Tibial artery (tissue), 4 donors: ENCODE data around the gene ANKRD40.

Experiments used
- DNase-seq, 2 donors: peaks; one replicate each; pipeline ENCODE4 v3.0.0-alpha.2; 2019
- H3K27ac ChIP-seq, 2 donors: fragments of 200-600 bp; sonication (generic) in 1 of 2; 1 replicate in 1 of 2; 2 replicates in 1 of 2; pipeline ENCODE4 v1.5.1; 2018 to 2019; ENCODE audit warnings: mild to moderate bottlenecking in 1 of 2
- H3K27me3 ChIP-seq, 2 donors: fragments of 200-600 bp; sonication (generic) in 1 of 2; one replicate each; pipeline versions ENCODE4 v1.5.1 to v1.6.0; 2016 to 2019
- H3K36me3 ChIP-seq, 3 donors: fragments of 200-600 bp; sonication (generic) in 2 of 3; one replicate each; pipeline ENCODE4 v1.5.1; 2016 to 2019; ENCODE audit warnings: mild to moderate bottlenecking in 2 of 3
- H3K4me1 ChIP-seq, 4 donors: fragments of 200-600 bp; sonication (generic) in 2 of 4; 1 replicate in 3 of 4; 2 replicates in 1 of 4; pipeline ENCODE4 v1.5.1; 2016 to 2019
- H3K4me3 ChIP-seq, 2 donors: fragments of 200-600 bp; sonication (generic) in 1 of 2; 1 replicate in 1 of 2; 2 replicates in 1 of 2; pipeline ENCODE4 v1.5.1; 2018 to 2019; ENCODE audit warnings: mild to moderate bottlenecking in 2 of 2
- H3K9me3 ChIP-seq, 3 donors: fragments of 200-600 bp; sonication (generic) in 1 of 3; one replicate each; pipeline ENCODE4 v1.5.1; 2016 to 2019
- intact Hi-C: fragments of 100-400 bp; cut with DNase I; formaldehyde crosslinking; loops from one replicate; pipeline ENCODE4 v1.15.0; 2023; ENCODE audit warnings: low total_unique reads
- TF ChIP-seq, protein P1 (sequence below), 2 experiments: fragments of 200-600 bp in 1 of 2; fragments of 450-650 bp in 1 of 2; IDR thresholded peaks; one replicate each; pipeline ENCODE4 v1.5.1; 2017 to 2019; ENCODE audit warnings: antibody characterized with exemption in 2 of 2, mild to moderate bottlenecking in 1 of 2, moderate library complexity in 1 of 2

Gene ANKRD40, protein sequence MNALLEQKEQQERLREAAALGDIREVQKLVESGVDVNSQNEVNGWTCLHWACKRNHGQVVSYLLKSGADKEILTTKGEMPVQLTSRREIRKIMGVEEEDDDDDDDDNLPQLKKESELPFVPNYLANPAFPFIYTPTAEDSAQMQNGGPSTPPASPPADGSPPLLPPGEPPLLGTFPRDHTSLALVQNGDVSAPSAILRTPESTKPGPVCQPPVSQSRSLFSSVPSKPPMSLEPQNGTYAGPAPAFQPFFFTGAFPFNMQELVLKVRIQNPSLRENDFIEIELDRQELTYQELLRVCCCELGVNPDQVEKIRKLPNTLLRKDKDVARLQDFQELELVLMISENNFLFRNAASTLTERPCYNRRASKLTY

DNA sequence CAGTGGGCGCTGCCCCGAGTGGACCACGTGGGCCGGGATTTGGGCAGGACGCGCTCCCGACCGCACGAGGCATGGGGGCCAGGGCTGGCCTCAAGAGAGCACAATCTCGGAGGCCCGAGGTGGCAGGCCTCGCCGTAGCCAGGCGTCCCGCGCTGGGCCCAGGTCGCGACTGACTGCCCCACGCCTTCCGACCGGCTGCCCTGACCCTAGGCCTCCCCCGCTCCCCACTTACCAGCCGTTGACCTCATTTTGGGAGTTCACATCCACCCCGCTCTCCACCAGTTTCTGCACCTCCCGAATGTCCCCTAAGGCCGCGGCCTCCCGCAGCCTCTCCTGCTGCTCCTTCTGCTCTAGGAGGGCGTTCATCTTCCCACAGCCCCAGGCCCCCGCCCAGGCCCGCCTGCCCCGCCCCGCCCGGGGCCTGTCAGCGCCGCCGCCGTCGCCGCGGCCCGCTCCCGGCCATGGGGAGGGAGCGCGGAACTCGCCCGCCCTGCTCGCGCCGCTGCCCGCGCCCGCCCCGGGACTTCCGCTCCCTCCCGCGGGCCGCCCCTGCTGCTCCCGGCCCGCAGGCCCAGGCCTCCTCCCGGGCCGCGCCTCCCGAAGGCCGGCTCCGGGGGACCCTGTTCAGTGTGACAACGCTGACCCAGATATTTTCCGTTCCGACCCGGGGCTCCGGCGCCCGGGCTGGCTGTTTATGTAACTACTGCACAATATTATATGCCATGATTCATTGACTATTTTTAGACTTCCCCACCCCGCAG is at the start of gene ANKRD40:
TSS of gene ANKRD40 (minus strand) at position 626 of the 761 bp plus-strand sequence. CDS start at position 366, 260 bp downstream.
- Histone ChIP-seq H3K9me3 (no peaks in the 10 kb centered on the region), H3K27ac (peak within 1 kb of the TSS; percentile 96 to 97), H3K4me1 (peaks cover 0 to 63% (median 39%) of the 10 kb centered on the region in 4 donors), H3K36me3 (peaks cover 0 to 19% (median 6%) of the 10 kb centered on the region in 3 donors), H3K4me3 (peak within 1 kb of the TSS; percentile 73 to 89), H3K27me3 (no peaks in the 10 kb centered on the region)
- intact Hi-C loops = no loop called here
- TF ChIP-seq, protein P1, sequence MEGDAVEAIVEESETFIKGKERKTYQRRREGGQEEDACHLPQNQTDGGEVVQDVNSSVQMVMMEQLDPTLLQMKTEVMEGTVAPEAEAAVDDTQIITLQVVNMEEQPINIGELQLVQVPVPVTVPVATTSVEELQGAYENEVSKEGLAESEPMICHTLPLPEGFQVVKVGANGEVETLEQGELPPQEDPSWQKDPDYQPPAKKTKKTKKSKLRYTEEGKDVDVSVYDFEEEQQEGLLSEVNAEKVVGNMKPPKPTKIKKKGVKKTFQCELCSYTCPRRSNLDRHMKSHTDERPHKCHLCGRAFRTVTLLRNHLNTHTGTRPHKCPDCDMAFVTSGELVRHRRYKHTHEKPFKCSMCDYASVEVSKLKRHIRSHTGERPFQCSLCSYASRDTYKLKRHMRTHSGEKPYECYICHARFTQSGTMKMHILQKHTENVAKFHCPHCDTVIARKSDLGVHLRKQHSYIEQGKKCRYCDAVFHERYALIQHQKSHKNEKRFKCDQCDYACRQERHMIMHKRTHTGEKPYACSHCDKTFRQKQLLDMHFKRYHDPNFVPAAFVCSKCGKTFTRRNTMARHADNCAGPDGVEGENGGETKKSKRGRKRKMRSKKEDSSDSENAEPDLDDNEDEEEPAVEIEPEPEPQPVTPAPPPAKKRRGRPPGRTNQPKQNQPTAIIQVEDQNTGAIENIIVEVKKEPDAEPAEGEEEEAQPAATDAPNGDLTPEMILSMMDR (IDR thresholded peaks at IDR 0.05) = peak in 1 of 2 experiments; percentile 27
- peak; percentile 94 to 95 for DNase-seq

DNA sequence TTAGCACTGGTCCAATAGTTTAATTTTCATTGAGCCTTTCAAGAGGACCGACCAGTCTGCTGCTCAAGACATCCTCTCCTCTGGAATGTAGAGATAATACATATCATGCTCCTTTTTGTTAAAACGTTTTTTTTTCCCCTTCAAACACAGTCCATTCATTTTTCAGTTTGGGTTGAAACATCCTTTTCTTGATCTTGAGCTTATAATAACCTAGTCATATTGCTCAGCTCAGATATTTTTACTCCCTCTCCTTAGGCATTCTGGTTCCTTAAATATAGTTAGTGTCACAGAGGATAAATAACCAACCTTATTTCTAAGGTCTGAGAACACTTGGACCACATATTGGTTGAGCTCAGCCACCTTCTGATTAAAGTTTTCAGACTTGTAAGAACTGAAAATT is 46.8 kb upstream of the ANKRD40 start:
- TF ChIP-seq, protein P1 (IDR thresholded peaks at IDR 0.05) = no peak
- Histone ChIP-seq H3K36me3 (peaks cover 37 to 61% (median 49%) of the 10 kb centered on the region in 3 donors), H3K9me3 (no peaks in the 10 kb centered on the region), H3K4me3 (no peak overlapping the region), H3K4me1 (peaks cover 0 to 16% (median 4%) of the 10 kb centered on the region in 4 donors), H3K27me3 (no peaks in the 10 kb centered on the region), H3K27ac (no peak overlapping the region)
- DNase-seq = no peak
- intact Hi-C loops = no loop called here

DNA sequence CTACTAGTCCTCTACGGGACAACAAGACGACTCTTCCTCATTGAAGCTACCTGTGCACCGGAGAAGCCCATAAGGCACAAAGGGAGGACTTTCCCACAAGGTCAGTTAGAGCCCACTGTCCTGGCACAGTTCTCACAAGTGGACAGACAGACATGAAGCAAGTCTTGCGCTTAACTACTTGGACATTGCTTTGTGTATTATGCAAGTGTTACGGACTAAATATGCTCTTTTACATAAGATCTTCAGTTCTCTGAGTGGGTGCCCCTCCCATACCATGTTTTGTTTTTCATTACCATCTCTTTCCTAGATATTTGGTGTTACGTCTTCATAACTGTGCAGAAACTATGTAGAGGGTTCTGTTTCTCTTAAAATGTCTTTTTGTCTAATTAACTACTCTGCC is 41.5 kb upstream of the ANKRD40 start:
- no peak overlapping the region for H3K27ac ChIP-seq
- DNase-seq = no peak
- H3K9me3 ChIP-seq = no peaks in the 10 kb centered on the region
- TF ChIP-seq, protein P1 (IDR thresholded peaks at IDR 0.05) = no peak
- intact Hi-C loops = no loop called here
- H3K27me3 ChIP-seq = no peaks in the 10 kb centered on the region
- no peak overlapping the region for H3K4me3 ChIP-seq
- H3K4me1 ChIP-seq = no peaks in the 10 kb centered on the region
- peaks cover 88 to 98% (median 91%) of the 10 kb centered on the region in 3 donors for H3K36me3 ChIP-seq

DNA sequence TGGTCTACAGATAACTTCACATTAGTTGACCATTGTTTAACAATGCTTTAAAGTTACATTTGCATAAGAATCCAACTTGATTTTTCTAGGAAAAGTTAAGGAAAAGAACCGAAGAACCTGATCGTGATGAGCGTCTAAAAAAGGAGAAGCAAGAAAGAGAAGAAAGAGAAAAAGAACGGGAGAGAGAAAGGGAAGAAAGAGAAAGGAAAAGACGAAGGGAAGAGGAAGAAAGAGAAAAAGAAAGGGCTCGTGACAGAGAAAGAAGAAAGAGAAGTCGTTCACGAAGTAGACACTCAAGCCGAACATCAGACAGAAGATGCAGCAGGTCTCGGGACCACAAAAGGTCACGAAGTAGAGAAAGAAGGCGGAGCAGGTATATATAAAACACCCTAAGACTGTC is 37.9 kb upstream of the ANKRD40 start:
- peaks cover 93 to 98% (median 95%) of the 10 kb centered on the region in 3 donors for H3K36me3 ChIP-seq
- intact Hi-C loops = no loop called here
- no peak for DNase-seq
- no peaks in the 10 kb centered on the region for H3K9me3 ChIP-seq
- H3K4me3 ChIP-seq = no peak overlapping the region
- TF ChIP-seq, protein P1 (IDR thresholded peaks at IDR 0.05) = no peak
- no peaks in the 10 kb centered on the region for H3K4me1 ChIP-seq
- no peaks in the 10 kb centered on the region for H3K27me3 ChIP-seq
- no peak overlapping the region for H3K27ac ChIP-seq

DNA sequence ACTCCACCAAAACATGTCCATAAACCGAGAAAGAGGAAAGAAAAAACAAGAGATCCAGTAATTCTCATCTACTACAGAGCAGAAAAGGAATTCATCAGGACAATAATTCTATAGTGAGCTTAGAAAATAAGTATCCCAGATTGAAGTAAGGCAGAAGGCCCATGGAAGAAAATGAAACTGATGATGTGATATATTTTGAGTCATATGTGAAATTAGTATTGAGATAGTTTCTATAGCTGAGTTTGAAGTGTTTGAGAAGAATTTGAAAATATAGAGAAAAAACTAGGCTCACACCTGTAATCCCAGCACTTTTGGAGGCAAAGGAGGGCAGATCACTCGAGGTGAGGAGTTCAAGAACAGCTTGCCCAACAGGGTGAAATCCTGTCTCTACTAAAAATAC is 31.4 kb upstream of the ANKRD40 start:
- intact Hi-C loops = no loop called here
- H3K27ac ChIP-seq = no peak overlapping the region
- TF ChIP-seq, protein P1 (IDR thresholded peaks at IDR 0.05) = no peak

More for the DNA sequence above, 31.4 kb upstream of the ANKRD40 start:
- Histone ChIP-seq H3K4me1 (peaks cover 0 to 34% (median 9%) of the 10 kb centered on the region in 4 donors), H3K36me3 (peaks cover 46 to 59% (median 53%) of the 10 kb centered on the region in 3 donors), H3K4me3 (no peak overlapping the region), H3K9me3 (no peaks in the 10 kb centered on the region), H3K27me3 (no peaks in the 10 kb centered on the region)
- no peak for DNase-seq
